NT2/D1 (cell line): ENCODE data around the gene MAD1L1.

Experiments
- YY1 ChIP-seq: IDR thresholded peaks from 2 replicates; pipeline ENCODE4 v1.6.1; 2011; ENCODE audit not compliant: insufficient read length, insufficient read depth
- ZNF274 ChIP-seq: IDR thresholded peaks from 2 replicates; pipeline ENCODE4 v1.6.1; 2011; ENCODE audit warnings: mild to moderate bottlenecking, low read depth, low read length

GRCh38 chr7:2074691-2075090, 158.1 kb downstream of the MAD1L1 start:
- TF ChIP-seq YY1 (no peak), ZNF274 (no peak)
